Progenitor cell of endocrine pancreas (in vitro differentiated cells): ENCODE data around the gene RND2. TPM values are rescaled to one million over a fixed set of nuclear protein-coding genes. Genes with fewer than 3 reads are reported as not detected.

ENCODE experiments used
- DNase-seq: peaks from one replicate; pipeline ENCODE4 v3.0.0; 2021; ENCODE audit warnings: low spot score; ENCODE audit not compliant: unreplicated experiment
- H3K27ac Mint-ChIP-seq: 2 replicates; pipeline ENCODE4 v1.8.0; 2021; ENCODE audit warnings: mild to moderate bottlenecking, moderate library complexity, mixed read lengths
- H3K27me3 Mint-ChIP-seq: 2 replicates; pipeline ENCODE4 v1.8.0; 2021; ENCODE audit warnings: mixed read lengths
- H3K36me3 Mint-ChIP-seq: 2 replicates; pipeline ENCODE4 v1.8.0; 2022; ENCODE audit warnings: mixed read lengths; ENCODE audit not compliant: insufficient read depth
- H3K4me1 Mint-ChIP-seq: 2 replicates; pipeline ENCODE4 v1.8.0; 2021; ENCODE audit warnings: low read depth, mixed read lengths
- H3K4me3 Mint-ChIP-seq: 2 replicates; pipeline ENCODE4 v1.8.0; 2021; ENCODE audit warnings: low read depth, mild to moderate bottlenecking, moderate library complexity, mixed read lengths
- H3K9me3 Mint-ChIP-seq: 2 replicates; pipeline ENCODE4 v1.8.0; 2021; ENCODE audit warnings: low read depth, mixed read lengths
- CTCF ChIP-seq: fragments of 200-600 bp; sonication (generic); IDR thresholded peaks from one replicate; pipeline ENCODE4 v1.5.0; 2021; ENCODE audit warnings: antibody characterized with exemption, mild to moderate bottlenecking; ENCODE audit not compliant: unreplicated experiment
- total RNA-seq: library from RNA; stranded (reverse); gene quantifications from 2 replicates; pipeline ENCODE4 v1.2.1, GENCODE V29; 2021

RND2 gene
- total RNA-seq, 1 donor from 2014 or later = 12.4 TPM

GRCh38 chr17:43033948-43034881 is 9.2 kb downstream of the RND2 start:
- no peaks in the 10 kb centered on the region for H3K9me3 Mint-ChIP-seq
- H3K4me1 Mint-ChIP-seq = peaks cover 22% of the 10 kb centered on the region
- no peak for TF ChIP-seq CTCF
- no peaks in the 10 kb centered on the region for H3K27me3 Mint-ChIP-seq
- H3K36me3 Mint-ChIP-seq = no peaks in the 10 kb centered on the region
- H3K4me3 Mint-ChIP-seq = no peak overlapping the region
- H3K27ac Mint-ChIP-seq = peak overlapping the region; percentile 88
- no peak for DNase-seq

- TF ChIP-seq CTCF = no peak
- no peaks in the 10 kb centered on the region for H3K27me3 Mint-ChIP-seq
- H3K4me1 Mint-ChIP-seq = peaks cover 22% of the 10 kb centered on the region
Observed at GRCh38 chr17:43034894-43035293, 9.9 kb downstream of the RND2 start.

GRCh38 chr17:43039646-43040045 is 14.6 kb downstream of the RND2 start:
- DNase-seq = no peak
- peak overlapping the region; percentile 43 for H3K27ac Mint-ChIP-seq
- peaks cover 24% of the 10 kb centered on the region for H3K4me1 Mint-ChIP-seq
- no peaks in the 10 kb centered on the region for H3K36me3 Mint-ChIP-seq
- H3K4me3 Mint-ChIP-seq = no peak overlapping the region
- no peaks in the 10 kb centered on the region for H3K9me3 Mint-ChIP-seq
- H3K27me3 Mint-ChIP-seq = no peaks in the 10 kb centered on the region
- no peak for TF ChIP-seq CTCF

More at GRCh38 chr17:43034894-43035293, 9.9 kb downstream of the RND2 start:
- no peaks in the 10 kb centered on the region for H3K9me3 Mint-ChIP-seq
- no peak for DNase-seq
- no peak overlapping the region for H3K4me3 Mint-ChIP-seq
- no peak overlapping the region for H3K27ac Mint-ChIP-seq
- no peaks in the 10 kb centered on the region for H3K36me3 Mint-ChIP-seq

GRCh38 chr17:43040655-43041054 is 15.6 kb downstream of the RND2 start:
- TF ChIP-seq CTCF = no peak
- Mint-ChIP-seq H3K4me3 (no peak overlapping the region), H3K36me3 (no peaks in the 10 kb centered on the region), H3K4me1 (peaks cover 19% of the 10 kb centered on the region), H3K27me3 (no peaks in the 10 kb centered on the region), H3K27ac (peak overlapping the region; percentile 35), H3K9me3 (no peaks in the 10 kb centered on the region)
- no peak for DNase-seq

- peaks cover 14% of the 10 kb centered on the region for H3K4me1 Mint-ChIP-seq
- H3K4me3 Mint-ChIP-seq = no peak overlapping the region
- no peaks in the 10 kb centered on the region for H3K9me3 Mint-ChIP-seq
- H3K27me3 Mint-ChIP-seq = no peaks in the 10 kb centered on the region
- H3K27ac Mint-ChIP-seq = peak overlapping the region; percentile 79
- H3K36me3 Mint-ChIP-seq = no peaks in the 10 kb centered on the region
- DNase-seq = no peak
- TF ChIP-seq CTCF = no peak
Observed at GRCh38 chr17:43042025-43042628, 17.1 kb downstream of the RND2 start.
